ENCODE results near the gene PHF14. TPM values are rescaled to one million over a fixed set of nuclear protein-coding genes. Genes with fewer than 3 reads are reported as not detected.

PHF14 gene
- total and polyA plus RNA-seq, 2 experiments from 2014 or later, result 10.1 to 17.0 TPM

DNA sequence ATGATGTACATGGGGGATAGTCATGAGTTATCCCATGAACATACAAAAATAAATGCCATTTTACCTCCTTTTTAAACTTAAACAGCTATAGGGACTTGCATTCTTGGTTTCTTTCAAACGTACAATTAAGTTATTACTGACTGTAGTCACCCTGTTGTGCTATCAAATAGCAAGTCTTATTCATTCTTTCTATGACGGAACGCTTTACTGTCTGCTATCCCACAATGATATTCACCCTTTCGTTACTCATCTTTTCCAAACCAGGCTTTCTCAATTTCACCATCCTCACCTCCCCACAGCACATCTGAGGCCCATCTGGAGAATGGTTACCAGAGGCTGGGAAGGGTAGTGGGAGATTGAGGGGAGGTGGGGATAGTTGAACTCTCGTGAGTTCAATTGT, 218.8 kb downstream of the PHF14 start:
- peak overlapping the region; percentile 44 for H3K27ac ChIP-seq
- no peaks in the 10 kb centered on the region for H3K9me3 ChIP-seq (ENCODE audit: low read depth)
- peaks cover 29% of the 10 kb centered on the region for H3K4me1 ChIP-seq (ENCODE audit: insufficient read depth)
- no peaks in the 10 kb centered on the region for H3K79me2 ChIP-seq (ENCODE audit: insufficient read depth)
- in situ Hi-C loops (cut with MboI), result no loop called here
- H3K4me2 ChIP-seq (ENCODE audit: unreplicated experiment), result peak overlapping the region; percentile 83
- no peaks in the 10 kb centered on the region for H4K20me1 ChIP-seq (ENCODE audit: insufficient read depth)
- no peaks in the 10 kb centered on the region for H3K36me3 ChIP-seq (ENCODE audit: low read depth)
- no peaks in the 10 kb centered on the region for H3K27me3 ChIP-seq (replicated peaks; ENCODE audit: insufficient read depth)
- peak; percentile 93 for DNase-seq
- H2AFZ ChIP-seq, result peak overlapping the region; percentile 88
- peak overlapping the region; percentile 74 for H3K4me3 ChIP-seq
- peaks cover 14% of the 10 kb centered on the region for H3F3A ChIP-seq (ENCODE audit: insufficient read depth)
- peak overlapping the region; percentile 77 for H3K9ac ChIP-seq
- 1 to 4% methylated on average over 5 of the region's 5 CpGs for WGBS, 2 experiments (ENCODE audit: low coverage in 1 of 2, low lambda C conversion rate in 2 of 2, missing lambda C conversion rate in 2 of 2)
- H3K9me2 ChIP-seq (ENCODE audit: insufficient read depth), result no peaks in the 10 kb centered on the region
- TF ChIP-seq EZH2 (IDR thresholded peaks at IDR 0.05; ENCODE audit: insufficient read depth, poor library complexity, severe bottlenecking) (no peak), EZH2phosphoT487 (IDR thresholded peaks at IDR 0.05; ENCODE audit: insufficient read depth, low read depth) (no peak)

- Histone ChIP-seq H3K4me1 (ENCODE audit: insufficient read depth) (peaks cover 29% of the 10 kb centered on the region), H3K4me2 (ENCODE audit: unreplicated experiment) (peak overlapping the region; percentile 83), H3K79me2 (ENCODE audit: insufficient read depth) (no peaks in the 10 kb centered on the region), H3K4me3 (peak overlapping the region; percentile 74), H3K27ac (peak overlapping the region; percentile 44), H3K9ac (peak overlapping the region; percentile 77), H3F3A (ENCODE audit: insufficient read depth) (peaks cover 14% of the 10 kb centered on the region), H3K9me2 (ENCODE audit: insufficient read depth) (no peaks in the 10 kb centered on the region), H3K9me3 (ENCODE audit: low read depth) (no peaks in the 10 kb centered on the region), H2AFZ (peak overlapping the region; percentile 88), H4K20me1 (ENCODE audit: insufficient read depth) (no peaks in the 10 kb centered on the region), H3K27me3 (replicated peaks; ENCODE audit: insufficient read depth) (no peaks in the 10 kb centered on the region), H3K36me3 (ENCODE audit: low read depth) (no peaks in the 10 kb centered on the region)
- peak; percentile 72 for DNase-seq
- in situ Hi-C loops (cut with MboI), result no loop called here
- 2 to 3% methylated on average over 17 of the region's 17 CpGs for WGBS, 2 experiments (ENCODE audit: low coverage in 1 of 2, low lambda C conversion rate in 2 of 2, missing lambda C conversion rate in 2 of 2)
- TF ChIP-seq EZH2 (IDR thresholded peaks at IDR 0.05; ENCODE audit: insufficient read depth, poor library complexity, severe bottlenecking), result no peak
- TF ChIP-seq EZH2phosphoT487 (IDR thresholded peaks at IDR 0.05; ENCODE audit: insufficient read depth, low read depth), result no peak
These were observed 219.6 kb downstream of the PHF14 start for GRCh38 chr7:11193131-11193867.

GRCh38 chr7:11193888-11194287, 220.2 kb downstream of the PHF14 start:
- no peaks in the 10 kb centered on the region for H4K20me1 ChIP-seq (ENCODE audit: insufficient read depth)
- no peak for TF ChIP-seq EZH2phosphoT487 (IDR thresholded peaks at IDR 0.05; ENCODE audit: insufficient read depth, low read depth)
- TF ChIP-seq EZH2 (IDR thresholded peaks at IDR 0.05; ENCODE audit: insufficient read depth, poor library complexity, severe bottlenecking), result no peak
- peak overlapping the region; percentile 44 for H3K27ac ChIP-seq
- no peaks in the 10 kb centered on the region for H3K27me3 ChIP-seq (replicated peaks; ENCODE audit: insufficient read depth)
- no peaks in the 10 kb centered on the region for H3K9me2 ChIP-seq (ENCODE audit: insufficient read depth)
- no peaks in the 10 kb centered on the region for H3K36me3 ChIP-seq (ENCODE audit: low read depth)
- DNase-seq, result peak; percentile 18
- H3K9ac ChIP-seq, result peak overlapping the region; percentile 77
- H3K79me2 ChIP-seq (ENCODE audit: insufficient read depth), result no peaks in the 10 kb centered on the region
- peak overlapping the region; percentile 74 for H3K4me3 ChIP-seq
- H3K9me3 ChIP-seq (ENCODE audit: low read depth), result no peaks in the 10 kb centered on the region
- peaks cover 29% of the 10 kb centered on the region for H3K4me1 ChIP-seq (ENCODE audit: insufficient read depth)
- 18 to 31% methylated on average over 2 of the region's 2 CpGs for WGBS, 2 experiments (ENCODE audit: low coverage in 1 of 2, low lambda C conversion rate in 2 of 2, missing lambda C conversion rate in 2 of 2)
- H2AFZ ChIP-seq, result peak overlapping the region; percentile 88
- in situ Hi-C loops (cut with MboI), result no loop called here
- peaks cover 14% of the 10 kb centered on the region for H3F3A ChIP-seq (ENCODE audit: insufficient read depth)
- peak overlapping the region; percentile 83 for H3K4me2 ChIP-seq (ENCODE audit: unreplicated experiment)

GRCh38 chr7:11194492-11194891, 220.8 kb downstream of the PHF14 start:
- 42 to 44% methylated on average over 3 of the region's 3 CpGs for WGBS, 2 experiments (ENCODE audit: low coverage in 1 of 2, low lambda C conversion rate in 2 of 2, missing lambda C conversion rate in 2 of 2)
- H3K4me2 ChIP-seq (ENCODE audit: unreplicated experiment), result peak overlapping the region; percentile 83
- H3F3A ChIP-seq (ENCODE audit: insufficient read depth), result peaks cover 14% of the 10 kb centered on the region
- no peaks in the 10 kb centered on the region for H3K9me2 ChIP-seq (ENCODE audit: insufficient read depth)
- no peaks in the 10 kb centered on the region for H3K27me3 ChIP-seq (replicated peaks; ENCODE audit: insufficient read depth)
- no peak overlapping the region; the same call in 1 of the 2 replicates for H3K4me3 ChIP-seq
- in situ Hi-C loops (cut with MboI), result no loop called here
- no peaks in the 10 kb centered on the region for H3K9me3 ChIP-seq (ENCODE audit: low read depth)
- DNase-seq, result peak; percentile 49
- TF ChIP-seq EZH2 (IDR thresholded peaks at IDR 0.05; ENCODE audit: insufficient read depth, poor library complexity, severe bottlenecking) (no peak), EZH2phosphoT487 (IDR thresholded peaks at IDR 0.05; ENCODE audit: insufficient read depth, low read depth) (no peak)
- H3K36me3 ChIP-seq (ENCODE audit: low read depth), result no peaks in the 10 kb centered on the region
- no peaks in the 10 kb centered on the region for H3K79me2 ChIP-seq (ENCODE audit: insufficient read depth)
- 0 out of 2 replicates have a peak overlapping the region, but pooled peaks have one; percentile 77 for H3K9ac ChIP-seq
- H3K27ac ChIP-seq, result 0 out of 2 replicates have a peak overlapping the region, but pooled peaks have one; percentile 44
- H3K4me1 ChIP-seq (ENCODE audit: insufficient read depth), result peaks cover 29% of the 10 kb centered on the region
- H2AFZ ChIP-seq, result peak overlapping the region; percentile 88; the same call in 1 of the 2 replicates
- H4K20me1 ChIP-seq (ENCODE audit: insufficient read depth), result no peaks in the 10 kb centered on the region

Data from GM23248 (cell line).